Activated CD8-positive, alpha-beta memory T cell treated with anti-CD3 and anti-CD28 coated beads for 48 hours (primary cell): ENCODE data around the gene CLEC2B.

Experiments used
- DNase-seq, 3 experiments: peaks; one replicate each; pipeline ENCODE4 v3.0.0-alpha.2; 2020; ENCODE audit warnings: low read depth in 2 of 3, low spot score in 2 of 3

Gene CLEC2B

DNA sequence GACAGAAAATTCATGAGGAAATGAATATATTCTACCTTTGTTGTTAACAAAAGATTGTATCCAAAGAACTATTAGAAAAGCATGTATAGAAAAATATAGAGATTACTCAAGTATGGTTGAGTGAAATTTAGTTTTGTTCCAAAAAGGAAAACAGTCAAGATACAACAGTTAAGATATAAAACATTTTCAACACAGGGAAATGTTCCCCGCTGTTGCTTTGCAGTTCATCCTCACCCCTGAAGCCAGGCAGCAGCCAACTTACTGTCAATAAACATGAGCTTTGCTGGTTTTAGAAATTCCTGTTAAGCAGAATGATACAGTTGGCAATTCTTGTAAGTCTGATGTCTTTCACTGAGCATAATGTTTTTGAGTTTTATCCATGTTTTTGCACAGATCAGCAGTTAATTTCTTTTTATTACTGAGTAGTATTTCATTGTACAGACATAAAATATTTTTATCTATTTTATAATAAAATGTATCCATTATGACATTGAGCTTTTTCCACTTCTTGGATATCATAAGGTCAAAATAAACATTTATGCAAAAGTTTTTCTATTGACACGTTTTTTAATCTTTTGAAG is 1.2 kb upstream of the CLEC2B start:
- DNase-seq, result no peak

GRCh38 chr12:9868951-9869306 is 225 bp downstream of the CLEC2B start:
- DNase-seq, result no peak

- DNase-seq, result no peak
These were observed 798 bp downstream of the CLEC2B start for GRCh38 chr12:9868311-9868801.

DNA sequence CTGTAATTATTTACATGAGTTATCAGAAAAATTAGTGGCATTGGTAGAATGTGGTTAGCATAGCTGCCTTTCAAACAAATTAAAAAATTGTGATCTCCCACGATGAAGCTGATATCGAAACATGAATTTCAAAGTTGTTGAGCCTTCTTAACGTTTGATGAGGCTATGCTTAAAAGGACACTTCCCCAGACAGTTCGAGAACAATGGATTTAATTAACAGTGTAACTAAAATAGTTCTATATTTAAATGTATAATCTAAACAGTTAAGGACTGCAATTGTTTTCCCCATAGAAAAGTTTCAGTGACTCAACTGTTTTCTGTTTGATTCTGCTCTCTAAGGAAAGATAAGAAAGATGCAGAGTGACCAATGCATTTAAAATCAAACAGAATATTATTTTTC is 1.6 kb downstream of the CLEC2B start:
- DNase-seq, result no peak

GRCh38 chr12:9866860-9867269 is 2.3 kb downstream of the CLEC2B start:
- no peak for DNase-seq

GRCh38 chr12:9864913-9865675 is 4.1 kb downstream of the CLEC2B start:
- DNase-seq, result no peak

DNA sequence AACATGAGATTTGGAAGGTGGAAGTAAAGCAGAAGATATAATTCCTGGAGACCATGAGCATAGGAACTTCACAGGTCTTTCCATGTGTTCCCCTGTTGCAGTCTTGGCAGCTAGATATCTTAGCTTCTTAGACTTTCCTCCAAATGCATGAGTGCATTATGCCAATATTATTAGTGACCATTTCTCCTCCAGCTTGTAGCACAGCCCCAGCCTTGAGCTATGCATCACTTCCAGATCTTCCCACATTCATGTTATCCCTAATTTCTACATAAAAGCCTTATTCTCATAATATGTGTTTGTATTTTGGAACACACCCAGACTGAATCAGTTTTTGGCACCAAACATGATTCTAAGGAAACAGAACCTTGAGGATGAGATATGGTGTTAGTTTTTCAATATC is 11.0 kb downstream of the CLEC2B start:
- no peak for DNase-seq

GRCh38 chr12:9856894-9857293 is 12.3 kb downstream of the CLEC2B start:
- DNase-seq, result no peak

- DNase-seq, result no peak
These were observed 13.0 kb downstream of the CLEC2B start for GRCh38 chr12:9856151-9856550.

DNA sequence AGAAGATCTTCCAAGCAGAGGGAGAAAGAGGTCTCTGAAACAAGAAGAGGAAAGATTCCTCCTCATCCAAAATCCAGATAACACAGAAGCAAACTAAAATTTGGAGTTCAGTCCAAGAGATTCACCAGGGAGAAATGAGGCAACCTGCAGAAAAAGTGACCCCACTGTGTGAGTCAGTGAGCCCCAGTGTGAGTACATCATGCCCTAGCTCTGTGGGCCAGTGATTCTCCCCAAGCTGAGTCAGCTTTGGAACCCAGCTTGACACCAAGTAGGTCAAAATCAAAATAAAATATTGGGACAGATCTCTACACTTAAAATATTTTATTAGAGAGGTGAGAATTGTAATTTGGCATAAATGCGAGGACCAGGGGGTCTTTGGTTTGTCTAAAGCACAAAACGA is 17.2 kb downstream of the CLEC2B start:
- DNase-seq, result no peak

DNA sequence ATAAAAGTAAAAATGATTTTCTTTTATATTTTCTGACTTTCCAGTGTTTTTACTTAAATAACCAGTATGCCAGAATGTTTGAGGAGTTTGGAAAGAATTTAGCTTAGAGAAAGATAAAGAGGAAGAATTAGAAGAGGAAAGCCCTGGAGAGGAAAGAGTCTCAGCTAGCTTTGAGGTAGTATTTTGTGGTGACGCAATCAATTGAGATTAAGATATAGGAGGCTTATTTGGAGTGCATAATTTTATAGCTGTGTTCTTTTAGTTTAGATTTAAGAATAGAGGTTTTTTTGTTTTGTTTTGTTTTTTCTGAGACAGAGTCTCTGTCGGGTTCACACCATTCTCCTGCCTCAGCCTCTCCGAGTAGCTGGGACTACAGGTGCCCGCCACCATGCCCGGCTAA is 18.1 kb downstream of the CLEC2B start:
- no peak for DNase-seq

DNA sequence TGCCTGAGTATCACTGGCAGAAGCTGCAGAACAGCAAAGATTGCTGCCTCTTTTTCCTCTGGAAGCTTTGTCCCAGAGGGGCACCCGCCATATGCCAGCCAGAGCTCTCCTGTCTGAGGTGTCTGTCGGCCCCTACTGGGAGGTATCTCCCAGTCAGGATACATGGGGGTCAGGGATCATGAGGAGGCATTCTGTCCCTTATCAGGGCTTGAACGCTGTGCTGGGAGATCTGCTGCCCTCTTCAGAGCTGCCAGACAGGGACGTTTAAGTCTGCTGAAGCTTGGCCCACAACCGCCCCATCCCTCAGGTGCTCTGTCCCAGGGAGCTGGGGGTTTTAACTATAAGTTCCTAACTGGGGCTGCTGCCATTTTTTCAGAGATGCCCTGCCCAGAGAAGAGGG is 20.3 kb downstream of the CLEC2B start:
- no peak for DNase-seq

DNA sequence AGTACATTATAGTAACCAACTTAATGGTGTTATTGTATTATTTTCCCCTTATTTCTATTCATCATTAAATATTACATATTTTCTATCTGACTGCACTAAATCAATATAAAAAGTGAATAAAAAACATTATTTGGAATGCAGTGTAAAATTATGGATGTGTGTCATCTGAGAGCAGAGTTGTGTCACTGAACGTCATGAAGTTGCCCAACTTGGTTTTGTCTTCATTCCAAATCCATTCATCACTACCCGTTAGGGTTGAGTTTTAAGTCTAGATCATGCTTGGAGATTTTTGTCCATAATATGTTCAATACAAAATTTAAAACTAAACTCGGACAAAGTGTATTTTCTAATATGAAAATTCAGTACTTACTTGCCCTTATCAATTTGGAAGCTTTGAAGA is 25.7 kb downstream of the CLEC2B start:
- no peak for DNase-seq

- DNase-seq, result no peak
These were observed 37.4 kb downstream of the CLEC2B start for GRCh38 chr12:9831720-9832119.

- no peak for DNase-seq
These were observed 39.2 kb downstream of the CLEC2B start for GRCh38 chr12:9829982-9830381.

DNA sequence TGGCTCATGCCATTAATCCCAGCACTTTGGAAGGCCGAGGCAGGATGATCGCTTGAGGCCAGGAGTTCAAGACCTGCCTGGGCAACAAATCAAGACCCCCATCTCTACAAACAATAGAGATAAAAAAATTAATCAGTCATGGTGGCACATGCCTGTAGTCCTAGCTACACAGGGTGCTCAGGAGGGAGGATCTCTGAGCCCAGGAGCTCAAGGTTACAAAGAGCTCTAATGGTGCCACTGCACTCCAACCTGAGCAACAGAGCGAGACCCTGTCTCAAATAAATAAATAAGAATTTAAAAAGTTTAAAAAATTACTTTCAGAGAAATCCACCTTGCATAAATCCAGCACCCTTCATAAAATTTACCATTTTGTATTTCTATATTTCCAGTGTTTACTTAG is 39.7 kb downstream of the CLEC2B start:
- no peak for DNase-seq

GRCh38 chr12:9827209-9827888 is 41.8 kb downstream of the CLEC2B start, which contains the start of gene KLRF1:
Gene KLRF1, plus strand, starts transcription at chr12:9827481. Its CDS starts 64 bp downstream, at chr12:9827545.
- DNase-seq, result no peak

DNA sequence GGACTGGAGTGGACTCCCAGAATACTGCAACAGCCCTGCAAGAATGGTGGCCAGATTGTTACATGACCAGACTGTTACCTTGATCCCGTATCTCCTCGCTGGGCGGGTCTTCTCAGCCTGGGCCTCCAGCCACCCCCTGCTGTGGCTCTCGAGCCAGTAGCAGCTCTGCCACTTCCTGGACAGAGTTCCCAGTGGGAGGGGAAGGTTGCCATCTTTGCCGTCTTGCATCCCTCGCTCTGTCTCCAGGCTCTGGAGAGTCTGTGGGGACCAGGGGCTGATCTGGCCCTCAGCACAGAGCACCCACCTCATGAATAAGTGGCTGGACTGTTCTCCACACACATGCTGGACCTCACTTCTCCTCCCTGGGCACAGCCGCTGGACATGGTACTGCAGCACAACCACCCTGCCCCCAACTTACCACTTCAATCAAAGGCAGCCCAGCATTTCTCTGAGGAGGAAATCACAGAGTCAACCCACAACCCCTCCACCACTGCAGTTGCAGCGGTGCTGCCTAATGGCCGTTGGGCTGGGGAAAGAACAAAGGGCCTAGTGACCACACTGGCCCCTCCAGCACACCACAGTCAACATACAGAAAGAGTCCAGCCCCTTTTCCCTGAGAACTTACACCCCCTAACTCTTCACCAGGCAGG is 48.7 kb downstream of the CLEC2B start:
- DNase-seq, result no peak

DNA sequence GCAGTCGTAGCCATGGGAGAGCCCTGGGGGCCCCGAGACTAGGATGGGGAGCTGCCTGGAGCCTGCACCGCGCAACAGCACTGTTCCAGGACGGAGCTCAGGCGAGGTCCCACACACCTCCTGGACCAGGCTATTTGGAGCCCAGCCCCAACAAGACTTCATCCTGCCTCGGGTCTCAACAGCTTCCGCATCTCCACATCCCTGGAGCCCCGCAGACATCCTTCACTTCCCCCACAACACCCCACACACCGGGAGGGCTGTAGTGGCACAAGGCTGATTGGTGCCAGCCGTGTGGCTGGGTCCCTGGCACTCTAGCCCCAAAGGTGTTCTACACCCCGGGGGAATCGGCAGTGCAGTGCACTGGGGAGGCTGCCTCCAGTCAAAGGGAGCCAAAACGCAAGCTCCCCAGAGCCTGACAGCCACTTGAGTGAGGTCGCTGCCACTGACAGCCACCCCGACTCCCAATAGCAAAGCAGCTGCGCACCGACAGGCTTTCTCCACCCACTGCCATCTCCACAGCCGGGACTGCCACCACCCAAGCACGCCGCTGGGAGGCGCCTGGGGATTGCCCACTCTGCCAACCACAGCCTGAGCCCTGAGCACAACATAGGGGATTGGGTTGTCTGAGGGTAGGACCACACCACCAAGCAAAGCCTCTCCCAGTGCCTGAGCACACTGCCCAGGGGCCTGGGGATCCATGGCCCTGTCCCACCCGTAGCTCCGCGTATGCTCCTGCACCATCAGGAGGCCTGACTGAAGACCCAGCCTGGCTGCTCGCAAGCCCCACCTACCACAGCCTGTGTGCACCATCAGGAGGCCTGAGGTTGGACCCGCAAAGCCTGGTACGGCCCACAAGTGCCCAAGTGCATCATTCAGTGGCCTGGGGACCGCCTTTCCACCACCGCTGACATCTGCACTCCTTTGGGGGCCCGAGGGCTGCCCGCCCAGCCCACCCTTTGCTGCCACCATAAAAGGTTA is 55.0 kb downstream of the CLEC2B start:
- peak; percentile 86 to 97 (median 92) for DNase-seq

DNA sequence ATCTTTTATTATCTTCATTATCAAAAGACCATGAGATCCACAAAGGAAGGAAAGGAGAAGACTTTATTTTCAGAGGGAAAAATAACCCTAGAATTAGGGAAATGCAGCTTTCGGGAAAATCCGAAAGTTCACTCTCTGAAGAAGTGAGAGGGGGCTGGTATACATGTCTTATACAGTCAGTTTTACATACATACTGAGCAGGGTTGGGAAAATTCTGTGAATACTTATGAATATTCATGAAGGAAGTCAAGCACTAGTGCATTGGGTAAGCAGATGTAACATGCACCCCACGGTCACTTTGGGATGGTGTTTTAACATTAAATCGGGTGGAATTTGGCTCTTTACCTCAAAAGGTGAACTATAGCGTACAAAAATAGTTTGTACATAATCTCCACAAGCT is 57.5 kb downstream of the CLEC2B start:
- DNase-seq, result no peak

- DNase-seq, result no peak
These were observed 58.5 kb downstream of the CLEC2B start for GRCh38 chr12:9810671-9811070.
